K562 (cell line): Measurements from ENCODE around the gene ISYNA1. TPM values are rescaled to one million over a fixed set of nuclear protein-coding genes. Genes with fewer than 3 reads are reported as not detected.

ENCODE experiments used
- BCOR ChIP-seq: fragments of 450-650 bp; IDR thresholded peaks from 2 replicates; pipeline ENCODE4 v1.6.1; 2016
- BRCA1 ChIP-seq, 2 experiments: fragments of 450-650 bp in 1 of 2; sonication (generic) in 1 of 2; formaldehyde crosslinking in 1 of 2; IDR thresholded peaks; 2 replicates each; pipeline versions ENCODE4 v1.5.0 to v1.6.1; 2017 to 2020; ENCODE audit warnings: mild to moderate bottlenecking in 1 of 2, missing genetic modification reagents in 1 of 2
- CBX2 ChIP-seq: fragments of 200-600 bp; sonication (generic); IDR thresholded peaks from one replicate; pipeline ENCODE4 v1.6.1; 2012; ENCODE audit warnings: mild to moderate bottlenecking, low read length, inconsistent platforms; ENCODE audit not compliant: insufficient read depth, poor library complexity, severe bottlenecking
- CCAR2 ChIP-seq: fragments of 200-400 bp; formaldehyde crosslinking; IDR thresholded peaks from 2 replicates; pipeline ENCODE4 v1.6.1; 2017; ENCODE audit warnings: mild to moderate bottlenecking, low read depth, low read length
- ID3 ChIP-seq, 2 experiments: fragments of 250-450 bp in 1 of 2; fragments of 450-650 bp in 1 of 2; sonication (Bioruptor Pico) in 1 of 2; IDR thresholded peaks; 2 replicates each; pipeline versions ENCODE4 v1.6.1 to v1.8.0; 2016 to 2021; ENCODE audit warnings: mild to moderate bottlenecking in 2 of 2, moderate library complexity in 2 of 2, missing compliant biosample characterization in 1 of 2, missing genetic modification characterization in 1 of 2
- IFI16 ChIP-seq: fragments of 250-450 bp; sonication (Bioruptor Pico); IDR thresholded peaks from 2 replicates; pipeline ENCODE4 v2.1.2; 2022; ENCODE audit warnings: mild to moderate bottlenecking, inconsistent platforms
- LARP7 ChIP-seq: fragments of 450-650 bp; IDR thresholded peaks from 2 replicates; pipeline ENCODE4 v1.6.1; 2016
- MYC ChIP-seq, 2 experiments: fragments of 250-450 bp in 1 of 2; sonication (Bioruptor Pico) in 1 of 2; IDR thresholded peaks; 2 replicates each; pipeline versions ENCODE4 v1.5.1 to v1.6.1; 2012 to 2021; ENCODE audit warnings: low read depth in 2 of 2, borderline replicate concordance in 1 of 2, improper control_type of control experiment in 1 of 2, low read length in 1 of 2, mild to moderate bottlenecking in 1 of 2, moderate library complexity in 1 of 2
- NCOA6 ChIP-seq: fragments of 450-650 bp; IDR thresholded peaks from 2 replicates; pipeline ENCODE4 v1.6.1; 2017; ENCODE audit warnings: mild to moderate bottlenecking
- NR1H2 ChIP-seq: sonication (generic); formaldehyde crosslinking; IDR thresholded peaks from 2 replicates; pipeline ENCODE4 v1.4.0; 2020; ENCODE audit warnings: mild to moderate bottlenecking, missing genetic modification reagents
- STAT5A ChIP-seq: IDR thresholded peaks from 2 replicates; pipeline ENCODE4 v1.6.1; 2012; ENCODE audit warnings: low read length, inconsistent platforms, borderline replicate concordance
- TCFL5 ChIP-seq: fragments of 250-450 bp; sonication (Bioruptor Pico); conservative IDR thresholded peaks from 2 replicates; pipeline ENCODE4 v1.6.1; 2021; ENCODE audit warnings: mild to moderate bottlenecking, moderate library complexity, matching md5 sums
- USF1 ChIP-seq: sonication (generic); formaldehyde crosslinking; IDR thresholded peaks from 2 replicates; pipeline ENCODE4 v1.9.0; 2022; ENCODE audit warnings: mild to moderate bottlenecking, missing genetic modification reagents
- ZFP91 ChIP-seq: sonication (generic); formaldehyde crosslinking; IDR thresholded peaks from 2 replicates; pipeline ENCODE4 v1.8.0; 2022; ENCODE audit warnings: mild to moderate bottlenecking, missing genetic modification reagents
- ZNF780A ChIP-seq: fragments of 250-450 bp; sonication (Bioruptor Pico); IDR thresholded peaks from 2 replicates; pipeline ENCODE4 v1.5.0; 2021; ENCODE audit warnings: mild to moderate bottlenecking
- polyA plus RNA-seq, 8 experiments: library from polyadenylated mRNA; depleted of rRNA in 4 of 8; stranded (reverse) in 5 of 8; unstranded in 3 of 8; fragments of >200 nt; fragmentation: Nextera tagmentation in 2 of 8; fragmentation: Illumina TruSeq in 1 of 8; extraction: Ambion mirVana in 2 of 8; extraction: Trizol in 1 of 8; gene quantifications; 2 replicates each; pipeline versions ENCODE4 v1.2.1 to v1.2.3, GENCODE V29; 2011 to 2014; ENCODE audit warnings: inconsistent platforms in 1 of 8, missing spikeins in 1 of 8
- total RNA-seq, 7 experiments: library from RNA; depleted of rRNA in 6 of 7; stranded (reverse); fragments of >200 nt in 6 of 7; fragmentation: Illumina TruSeq in 2 of 7; extraction: Trizol in 2 of 7; gene quantifications; 2 replicates each; pipeline versions ENCODE4 v1.2.1 to v1.2.3, GENCODE V29; 2011 to 2021; ENCODE audit warnings: low replicate concordance in 1 of 7
- TF ChIP-seq, protein P1 (sequence below): sonication (generic); formaldehyde crosslinking; IDR thresholded peaks from 2 replicates; pipeline ENCODE4 v1.5.0; 2020; ENCODE audit warnings: missing genetic modification reagents
- TF ChIP-seq, protein P2 (sequence below): sonication (generic); formaldehyde crosslinking; IDR thresholded peaks from 2 replicates; pipeline ENCODE4 v1.8.0; 2022; ENCODE audit warnings: mild to moderate bottlenecking, missing genetic modification reagents

ISYNA1 gene
- total and polyA plus RNA-seq, 9 of the 15 experiments (the other 6 are each of a cell fraction or from before 2014, with no cell fraction given) = 21.8 to 460 (median 93.2) TPM

DNA sequence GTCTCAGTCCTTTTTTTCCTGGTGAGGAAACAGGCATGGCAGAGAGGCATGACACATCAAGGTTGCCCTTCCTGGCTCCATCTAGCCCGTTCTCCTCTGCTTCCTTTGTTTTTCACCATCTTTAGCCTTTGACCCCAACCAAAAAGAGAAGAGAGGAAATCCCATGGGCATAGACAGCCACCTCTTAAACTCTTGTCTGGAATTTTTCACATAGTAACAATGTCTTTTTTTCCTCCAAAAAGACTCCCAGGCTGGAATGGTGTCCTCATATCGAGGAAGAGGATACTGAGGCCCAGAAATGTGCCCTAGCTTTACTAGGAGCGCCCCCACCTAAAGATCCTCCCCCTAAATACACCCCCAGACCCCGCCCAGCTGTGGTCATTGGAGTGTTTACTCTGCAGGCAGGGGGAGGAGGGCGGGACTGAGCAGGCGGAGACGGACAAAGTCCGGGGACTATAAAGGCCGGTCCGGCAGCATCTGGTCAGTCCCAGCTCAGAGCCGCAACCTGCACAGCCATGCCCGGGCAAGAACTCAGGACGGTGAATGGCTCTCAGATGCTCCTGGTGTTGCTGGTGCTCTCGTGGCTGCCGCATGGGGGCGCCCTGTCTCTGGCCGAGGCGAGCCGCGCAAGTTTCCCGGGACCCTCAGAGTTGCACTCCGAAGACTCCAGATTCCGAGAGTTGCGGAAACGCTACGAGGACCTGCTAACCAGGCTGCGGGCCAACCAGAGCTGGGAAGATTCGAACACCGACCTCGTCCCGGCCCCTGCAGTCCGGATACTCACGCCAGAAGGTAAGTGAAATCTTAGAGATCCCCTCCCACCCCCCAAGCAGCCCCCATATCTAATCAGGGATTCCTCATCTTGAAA, 52.0 kb downstream of the ISYNA1 start, which contains the start of gene GDF15 (continued):
- TF ChIP-seq NR1H2 (CRISPR knock-in tag) = peak; percentile 90; the same call in 1 of the 2 replicates
- TF ChIP-seq TCFL5 = no peak
- peak; percentile 93 for TF ChIP-seq MYC (IDR thresholded peaks at IDR 0.05; ENCODE audit: low read depth, low read length)
- no peak for TF ChIP-seq MYC (CRISPR knock-in tag; IDR thresholded peaks at IDR 0.05; ENCODE audit: borderline replicate concordance, low read depth)
- 0 out of 2 replicates have a peak, but pooled peaks have one; percentile 58 for TF ChIP-seq ZNF780A (CRISPR knock-in tag)
- TF ChIP-seq USF1 (CRISPR knock-in tag) = no peak; the same call in none of the 2 replicates
- TF ChIP-seq ZFP91 (CRISPR knock-in tag) = peak; percentile 76
- TF ChIP-seq STAT5A = peak; percentile 44; the same call in 1 of the 2 replicates
- TF ChIP-seq ID3 (CRISPR knock-in tag; IDR thresholded peaks at IDR 0.05) = no peak
- TF ChIP-seq ID3 (tag; IDR thresholded peaks at IDR 0.05) = peak; percentile 18; the same call in 1 of the 2 replicates
- no peak for TF ChIP-seq BRCA1 (IDR thresholded peaks at IDR 0.05)
- no peak for TF ChIP-seq BRCA1 (CRISPR knock-in tag; IDR thresholded peaks at IDR 0.05)
- TF ChIP-seq BCOR = peak; percentile 61; the same call in 1 of the 2 replicates
- TF ChIP-seq, protein P1, sequence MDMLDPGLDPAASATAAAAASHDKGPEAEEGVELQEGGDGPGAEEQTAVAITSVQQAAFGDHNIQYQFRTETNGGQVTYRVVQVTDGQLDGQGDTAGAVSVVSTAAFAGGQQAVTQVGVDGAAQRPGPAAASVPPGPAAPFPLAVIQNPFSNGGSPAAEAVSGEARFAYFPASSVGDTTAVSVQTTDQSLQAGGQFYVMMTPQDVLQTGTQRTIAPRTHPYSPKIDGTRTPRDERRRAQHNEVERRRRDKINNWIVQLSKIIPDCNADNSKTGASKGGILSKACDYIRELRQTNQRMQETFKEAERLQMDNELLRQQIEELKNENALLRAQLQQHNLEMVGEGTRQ (CRISPR knock-in tag) = no peak
- TF ChIP-seq CBX2 = no peak
- peak; percentile 90; the same call in 1 of the 2 replicates for TF ChIP-seq LARP7
- TF ChIP-seq IFI16 (CRISPR knock-in tag) = no peak
- TF ChIP-seq NCOA6 = no peak
- TF ChIP-seq, protein P2, sequence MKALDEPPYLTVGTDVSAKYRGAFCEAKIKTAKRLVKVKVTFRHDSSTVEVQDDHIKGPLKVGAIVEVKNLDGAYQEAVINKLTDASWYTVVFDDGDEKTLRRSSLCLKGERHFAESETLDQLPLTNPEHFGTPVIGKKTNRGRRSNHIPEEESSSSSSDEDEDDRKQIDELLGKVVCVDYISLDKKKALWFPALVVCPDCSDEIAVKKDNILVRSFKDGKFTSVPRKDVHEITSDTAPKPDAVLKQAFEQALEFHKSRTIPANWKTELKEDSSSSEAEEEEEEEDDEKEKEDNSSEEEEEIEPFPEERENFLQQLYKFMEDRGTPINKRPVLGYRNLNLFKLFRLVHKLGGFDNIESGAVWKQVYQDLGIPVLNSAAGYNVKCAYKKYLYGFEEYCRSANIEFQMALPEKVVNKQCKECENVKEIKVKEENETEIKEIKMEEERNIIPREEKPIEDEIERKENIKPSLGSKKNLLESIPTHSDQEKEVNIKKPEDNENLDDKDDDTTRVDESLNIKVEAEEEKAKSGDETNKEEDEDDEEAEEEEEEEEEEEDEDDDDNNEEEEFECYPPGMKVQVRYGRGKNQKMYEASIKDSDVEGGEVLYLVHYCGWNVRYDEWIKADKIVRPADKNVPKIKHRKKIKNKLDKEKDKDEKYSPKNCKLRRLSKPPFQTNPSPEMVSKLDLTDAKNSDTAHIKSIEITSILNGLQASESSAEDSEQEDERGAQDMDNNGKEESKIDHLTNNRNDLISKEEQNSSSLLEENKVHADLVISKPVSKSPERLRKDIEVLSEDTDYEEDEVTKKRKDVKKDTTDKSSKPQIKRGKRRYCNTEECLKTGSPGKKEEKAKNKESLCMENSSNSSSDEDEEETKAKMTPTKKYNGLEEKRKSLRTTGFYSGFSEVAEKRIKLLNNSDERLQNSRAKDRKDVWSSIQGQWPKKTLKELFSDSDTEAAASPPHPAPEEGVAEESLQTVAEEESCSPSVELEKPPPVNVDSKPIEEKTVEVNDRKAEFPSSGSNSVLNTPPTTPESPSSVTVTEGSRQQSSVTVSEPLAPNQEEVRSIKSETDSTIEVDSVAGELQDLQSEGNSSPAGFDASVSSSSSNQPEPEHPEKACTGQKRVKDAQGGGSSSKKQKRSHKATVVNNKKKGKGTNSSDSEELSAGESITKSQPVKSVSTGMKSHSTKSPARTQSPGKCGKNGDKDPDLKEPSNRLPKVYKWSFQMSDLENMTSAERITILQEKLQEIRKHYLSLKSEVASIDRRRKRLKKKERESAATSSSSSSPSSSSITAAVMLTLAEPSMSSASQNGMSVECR (CRISPR knock-in tag) = peak; percentile 96
- TF ChIP-seq CCAR2 = no peak
